Natural killer cell (primary cell): Measurements from ENCODE around the gene SNAPC3. TPM values are rescaled to one million over a fixed set of nuclear protein-coding genes. Genes with fewer than 3 reads are reported as not detected.

Source experiments
- ATAC-seq, 3 donors: fragments of 150-1000 bp in 2 of 3; fragments of 200-7000 bp in 1 of 3; cut with Tn5 transposase; 1 replicate in 1 of 3; 2 replicates in 2 of 3; pipeline ENCODE4 v1.10.0; 2021; ENCODE audit warnings: mild to moderate bottlenecking in 2 of 3, moderate library complexity in 2 of 3
- DNase-seq, 2 donors: peaks; one replicate each; pipeline versions ENCODE4 v3.0.0 to v3.0.0-alpha.2; 2013 to 2021; ENCODE audit warnings: mixed read lengths in 1 of 2
- H3K27ac ChIP-seq: one replicate; pipeline ENCODE4 v1.5.1; 2013; ENCODE audit warnings: mild to moderate bottlenecking, low read length
- H3K27me3 ChIP-seq: one replicate; pipeline ENCODE4 v1.6.1; 2013; ENCODE audit warnings: low read length; ENCODE audit not compliant: control insufficient read depth, insufficient read depth
- H3K36me3 ChIP-seq: one replicate; pipeline ENCODE4 v1.6.1; 2013; ENCODE audit warnings: low read length; ENCODE audit not compliant: control insufficient read depth, insufficient read depth
- H3K4me1 ChIP-seq: one replicate; pipeline ENCODE4 v1.6.1; 2013; ENCODE audit warnings: low read length; ENCODE audit not compliant: control insufficient read depth, insufficient read depth
- H3K4me3 ChIP-seq: one replicate; pipeline ENCODE4 v1.5.1; 2013; ENCODE audit warnings: low read length
- H3K9me3 ChIP-seq: one replicate; pipeline ENCODE4 v1.6.1; 2013; ENCODE audit warnings: low read length; ENCODE audit not compliant: control insufficient read depth, insufficient read depth
- H3K27ac Mint-ChIP-seq, 2 donors: one replicate each; pipeline ENCODE4 v1.8.0; 2022; ENCODE audit warnings: mild to moderate bottlenecking in 2 of 2, mixed read lengths in 2 of 2, moderate library complexity in 1 of 2
- H3K27me3 Mint-ChIP-seq, 2 donors: one replicate each; pipeline ENCODE4 v1.8.0; 2022; ENCODE audit warnings: low read depth in 2 of 2, mixed read lengths in 2 of 2
- H3K36me3 Mint-ChIP-seq: one replicate; pipeline ENCODE4 v1.8.0; 2022; ENCODE audit warnings: mixed read lengths
- H3K4me1 Mint-ChIP-seq, 2 donors: one replicate each; pipeline ENCODE4 v1.8.0; 2022; ENCODE audit warnings: mixed read lengths in 2 of 2
- H3K4me3 Mint-ChIP-seq: one replicate; pipeline ENCODE4 v1.8.0; 2022; ENCODE audit warnings: mild to moderate bottlenecking, moderate library complexity, mixed read lengths
- H3K9me3 Mint-ChIP-seq, 2 donors: one replicate each; pipeline ENCODE4 v1.8.0; 2022; ENCODE audit warnings: mixed read lengths in 2 of 2
- CTCF ChIP-seq: fragments of 200-600 bp; IDR thresholded peaks from one replicate; pipeline ENCODE4 v1.8.0; 2022; ENCODE audit warnings: antibody characterized with exemption
- WGBS: methylation state at CpG from one replicate; pipeline ENCODE4 v1.1.7; 2013; ENCODE audit warnings: missing lambda C conversion rate; ENCODE audit not compliant: insufficient coverage; 5-methylcytosine and 5-hydroxymethylcytosine counted together
- intact Hi-C: fragments of 100-400 bp; cut with micrococcal nuclease; formaldehyde crosslinking; loops from one replicate; pipeline ENCODE4 v1.14.2; 2022
- total RNA-seq, 4 donors: library from RNA; stranded (reverse); fragments of 120-200 nt in 1 of 4; gene quantifications; one replicate each; pipeline versions ENCODE4 v1.2.3 to v1.2.4, GENCODE V29; 2013 to 2022

Gene SNAPC3
- total RNA-seq, 3 donors from 2014 or later (not counting 1 experiment from before 2014, with no cell fraction given), result 18.5 to 22.2 (median 19.2) TPM

GRCh38 chr9:15468145-15468544 is 45.5 kb downstream of the SNAPC3 start:
- Histone ChIP-seq H3K36me3 (peaks cover 82% of the 10 kb centered on the region), H3K27me3 (no peaks in the 10 kb centered on the region), H3K4me1 (no peaks in the 10 kb centered on the region), H3K4me3 (no peak overlapping the region), H3K9me3 (no peaks in the 10 kb centered on the region), H3K27ac (no peak overlapping the region)
- Mint-ChIP-seq H3K27ac (peak overlapping the region in 1 of 2 donors; percentile 71), H3K36me3 (peaks cover 24% of the 10 kb centered on the region), H3K9me3 (no peaks in the 10 kb centered on the region), H3K4me1 (no peaks in the 10 kb centered on the region), H3K27me3 (no peaks in the 10 kb centered on the region), H3K4me3 (no peak overlapping the region)
- ATAC-seq, result no peak
- no peak for TF ChIP-seq CTCF
- no peak for DNase-seq
- 90% methylated on average over 3 of the region's 3 CpGs for WGBS
- intact Hi-C loops, result no loop called here

GRCh38 chr9:15469406-15469805 is 46.7 kb downstream of the SNAPC3 start:
- ATAC-seq (no peak), DNase-seq (no peak)
- H3K27me3 ChIP-seq, result no peaks in the 10 kb centered on the region
- no peak overlapping the region for H3K27ac ChIP-seq
- no peaks in the 10 kb centered on the region for H3K9me3 ChIP-seq
- intact Hi-C loops, result no loop called here
- WGBS, result 100% methylated on average over 1 of the region's 1 CpG
- H3K9me3 Mint-ChIP-seq, result no peaks in the 10 kb centered on the region
- no peak overlapping the region for H3K4me3 ChIP-seq
- H3K36me3 ChIP-seq, result peaks cover 81% of the 10 kb centered on the region
- H3K36me3 Mint-ChIP-seq, result peaks cover 24% of the 10 kb centered on the region
- TF ChIP-seq CTCF, result no peak
- H3K4me3 Mint-ChIP-seq, result no peak overlapping the region
- no peak overlapping the region for H3K27ac Mint-ChIP-seq
- H3K27me3 Mint-ChIP-seq, result no peaks in the 10 kb centered on the region
- H3K4me1 Mint-ChIP-seq, result no peaks in the 10 kb centered on the region
- no peaks in the 10 kb centered on the region for H3K4me1 ChIP-seq

GRCh38 chr9:15469862-15470261 is 47.2 kb downstream of the SNAPC3 start:
- TF ChIP-seq CTCF, result no peak
- no peaks in the 10 kb centered on the region for H3K27me3 Mint-ChIP-seq
- H3K4me1 ChIP-seq, result no peaks in the 10 kb centered on the region
- no peak for DNase-seq
- H3K4me1 Mint-ChIP-seq, result no peaks in the 10 kb centered on the region
- H3K27me3 ChIP-seq, result no peaks in the 10 kb centered on the region
- H3K27ac ChIP-seq, result no peak overlapping the region
- peaks cover 77% of the 10 kb centered on the region for H3K36me3 ChIP-seq
- ATAC-seq, result no peak
- H3K36me3 Mint-ChIP-seq, result peaks cover 24% of the 10 kb centered on the region
- intact Hi-C loops, result loop anchor here (10.0 kb wide), 1 partner anchor 65 kb away; no protein-coding TSS in a partner anchor
- WGBS, result 100% methylated on average over 1 of the region's 2 CpGs
- H3K27ac Mint-ChIP-seq, result peak overlapping the region in 1 of 2 donors; percentile 51
- no peak overlapping the region for H3K4me3 Mint-ChIP-seq
- H3K9me3 Mint-ChIP-seq, result no peaks in the 10 kb centered on the region
- H3K4me3 ChIP-seq, result no peak overlapping the region
- H3K9me3 ChIP-seq, result no peaks in the 10 kb centered on the region

GRCh38 chr9:15475923-15476536 is 53.4 kb downstream of the SNAPC3 start:
- TF ChIP-seq CTCF, result no peak
- 92% methylated on average over 8 of the region's 8 CpGs for WGBS
- Histone ChIP-seq H3K36me3 (peaks cover 52% of the 10 kb centered on the region), H3K27ac (no peak overlapping the region), H3K4me3 (no peak overlapping the region), H3K9me3 (no peaks in the 10 kb centered on the region), H3K4me1 (no peaks in the 10 kb centered on the region), H3K27me3 (no peaks in the 10 kb centered on the region)
- H3K9me3 Mint-ChIP-seq, result no peaks in the 10 kb centered on the region
- intact Hi-C loops, result loop anchor here (5.0 to 10.0 kb wide), 2 partner anchors 59 to 131 kb away; no protein-coding TSS in a partner anchor
- H3K27me3 Mint-ChIP-seq, result no peaks in the 10 kb centered on the region
- H3K27ac Mint-ChIP-seq, result peak overlapping the region in 1 of 2 donors; percentile 51
- DNase-seq (no peak), ATAC-seq (no peak)
- peaks cover 0 to 5% of the 10 kb centered on the region in 2 donors for H3K4me1 Mint-ChIP-seq
- no peaks in the 10 kb centered on the region for H3K36me3 Mint-ChIP-seq
- no peak overlapping the region for H3K4me3 Mint-ChIP-seq
